LHCN-M2 (cell line): Measurements from ENCODE around the gene BAHCC1. TPM values are rescaled to one million over a fixed set of nuclear protein-coding genes. Genes with fewer than 3 reads are reported as not detected.

Source experiments
- DNase-seq: peaks from one replicate; pipeline ENCODE4 v3.0.0-alpha.2; 2012; ENCODE audit warnings: low read depth
- total RNA-seq: library from RNA; depleted of rRNA; stranded (reverse); fragments of >200 nt; gene quantifications from 2 replicates; pipeline ENCODE4 v1.2.3, GENCODE V29; 2014

BAHCC1 gene
- total RNA-seq, 1 experiment from 2014 or later, result 6.6 TPM

- DNase-seq, result no peak
Observed at GRCh38 chr17:81491761-81492160, 96.5 kb downstream of the BAHCC1 start.

DNA sequence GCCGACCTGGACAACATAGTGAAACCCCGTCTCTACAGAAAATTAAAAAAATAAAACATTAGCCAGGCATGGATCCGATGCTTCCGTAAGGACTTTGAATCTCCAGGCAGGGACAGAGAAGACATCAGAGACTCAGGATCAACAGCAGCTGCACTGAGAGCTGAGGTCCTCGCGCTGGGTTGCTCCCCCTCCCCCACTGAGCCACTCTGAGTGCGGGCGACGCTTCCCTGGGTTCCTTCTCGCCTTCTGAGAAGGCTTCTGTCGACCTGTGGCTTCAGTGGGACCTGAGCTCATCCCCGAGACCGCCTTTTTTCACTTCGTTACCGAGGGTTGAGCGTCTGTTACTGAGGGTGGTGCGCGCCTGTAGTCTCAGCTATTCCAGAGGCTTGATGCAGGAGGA lies 96.9 kb downstream of the BAHCC1 start:
- no peak for DNase-seq

GRCh38 chr17:81492706-81493105 lies 97.4 kb downstream of the BAHCC1 start:
- no peak for DNase-seq

GRCh38 chr17:81493198-81494038 lies 98.2 kb downstream of the BAHCC1 start:
- DNase-seq, result no peak

GRCh38 chr17:81494626-81495377 lies 99.5 kb downstream of the BAHCC1 start:
- DNase-seq, result peak; percentile 42

DNA sequence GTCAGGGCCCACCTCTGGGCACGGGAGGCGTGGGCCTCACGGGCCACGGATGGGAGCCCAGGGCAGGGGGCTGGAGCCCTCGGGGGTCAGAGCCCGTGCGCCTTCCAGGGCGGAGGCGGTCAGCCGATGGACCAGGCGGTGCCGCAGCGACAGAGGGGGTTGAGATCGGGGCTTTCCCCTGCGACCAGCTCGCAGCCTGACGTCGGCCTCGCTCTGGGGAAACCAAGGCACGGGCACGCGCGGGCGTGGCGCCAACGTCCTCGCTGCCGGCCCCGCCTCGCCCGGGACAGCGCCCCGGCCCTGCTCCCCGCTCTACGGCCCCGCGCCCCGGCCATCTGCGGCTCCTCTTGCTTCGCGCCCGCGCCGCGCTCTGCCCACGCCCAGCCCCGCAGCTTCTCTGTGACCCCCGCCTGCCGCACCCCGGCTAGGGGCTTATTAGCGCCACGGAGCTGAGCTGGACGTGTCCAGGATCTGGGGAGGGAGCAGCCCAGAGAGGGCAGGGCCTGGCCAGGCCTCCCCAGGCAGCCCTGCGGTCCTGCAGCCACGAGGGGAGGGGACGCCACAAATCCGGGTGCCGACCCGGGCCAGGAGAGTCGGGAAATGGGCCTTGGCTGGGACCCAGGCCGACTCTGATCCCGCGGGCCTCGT lies 103.8 kb downstream of the BAHCC1 start:
- no peak for DNase-seq

DNA sequence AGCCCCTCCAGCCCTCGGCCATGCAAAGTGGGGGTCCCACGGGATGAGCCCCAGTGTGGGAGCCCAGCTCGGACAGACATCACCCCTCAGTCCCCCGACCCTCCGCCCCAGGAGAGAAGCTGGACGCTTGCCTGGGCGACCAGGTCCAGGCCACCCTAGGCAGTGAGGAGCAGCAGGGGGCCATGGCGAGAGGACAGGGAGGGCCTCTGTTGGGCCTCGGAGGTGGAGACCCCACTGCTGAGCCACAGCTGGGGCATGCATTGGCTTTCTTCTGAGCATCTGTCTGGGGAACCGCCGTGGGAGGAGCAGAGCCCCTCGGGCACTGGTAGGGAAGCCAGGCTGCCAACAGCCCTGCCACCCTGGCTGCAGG lies 104.3 kb downstream of the BAHCC1 start:
- no peak for DNase-seq

DNA sequence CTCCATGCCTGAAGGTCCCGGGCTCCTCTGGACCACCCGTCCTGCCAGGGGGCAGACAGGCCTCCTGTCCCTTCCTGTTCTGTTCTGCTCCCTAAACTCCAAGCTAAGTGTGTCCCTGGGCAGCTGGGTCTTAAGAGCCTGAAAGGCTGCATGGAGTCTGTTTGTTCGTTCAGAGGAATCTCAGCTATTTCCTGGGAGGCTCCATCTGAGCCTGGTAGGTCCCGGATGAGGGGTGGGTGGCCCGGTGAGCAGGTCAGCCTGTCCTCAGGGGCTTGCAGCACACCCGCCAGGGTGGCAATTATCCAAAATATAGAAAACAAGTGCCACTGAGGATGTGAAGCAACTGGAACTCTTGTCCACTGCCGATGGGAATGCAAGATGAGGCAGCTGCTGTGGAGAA lies 104.8 kb downstream of the BAHCC1 start:
- no peak for DNase-seq

- no peak for DNase-seq
Observed at GRCh38 chr17:81502471-81503017, 107.3 kb downstream of the BAHCC1 start.

DNA sequence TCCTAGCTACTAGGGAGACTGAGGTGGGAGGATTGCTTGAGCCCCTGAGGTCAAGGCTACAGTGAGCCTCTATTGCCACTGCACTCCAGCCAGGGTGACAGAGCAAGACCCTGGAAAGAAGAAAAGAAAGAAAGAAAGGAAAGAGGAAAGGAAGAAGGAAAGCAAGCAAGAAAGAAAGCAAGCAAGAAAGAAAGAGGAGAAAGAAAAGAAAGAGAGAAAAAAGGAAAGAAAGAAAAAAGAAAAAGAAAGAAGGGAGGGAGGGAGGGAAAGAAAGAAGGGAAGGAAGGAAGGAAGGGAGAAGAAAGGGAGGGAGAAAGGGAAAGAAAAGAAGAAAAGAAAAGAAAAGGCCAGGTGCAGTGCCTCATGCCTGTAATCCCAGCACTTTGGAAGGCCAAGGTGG lies 108.4 kb downstream of the BAHCC1 start:
- no peak for DNase-seq

DNA sequence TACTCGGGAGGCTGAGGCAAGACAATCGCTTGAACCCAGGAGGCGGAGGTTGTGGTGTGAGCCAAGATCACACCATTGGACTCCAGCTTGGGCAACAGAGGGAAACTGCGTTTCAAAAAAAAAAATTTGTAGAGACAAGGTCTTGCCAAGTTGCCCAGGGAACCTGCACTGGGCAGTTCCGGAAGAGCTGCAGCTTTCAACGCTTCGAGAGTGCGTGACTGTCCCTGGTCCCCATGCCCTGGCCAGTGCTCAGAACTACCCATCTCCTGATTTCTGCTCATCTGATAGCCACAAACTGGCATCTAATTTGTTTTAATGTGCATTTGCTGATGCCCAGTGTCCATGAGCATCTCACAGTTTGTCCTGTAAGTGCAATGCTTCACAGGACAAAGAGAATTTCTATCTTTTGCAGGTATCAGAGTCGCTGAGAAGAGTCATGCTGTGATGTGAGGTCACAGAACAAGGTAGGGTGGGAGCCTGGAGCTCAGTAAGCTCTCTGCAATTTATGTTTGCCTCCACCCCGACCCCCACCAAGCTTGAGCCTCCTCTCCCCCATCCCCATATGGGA lies 113.5 kb downstream of the BAHCC1 start:
- DNase-seq, result peak; percentile 43

GRCh38 chr17:81509207-81509971 lies 114.1 kb downstream of the BAHCC1 start:
- no peak for DNase-seq

DNA sequence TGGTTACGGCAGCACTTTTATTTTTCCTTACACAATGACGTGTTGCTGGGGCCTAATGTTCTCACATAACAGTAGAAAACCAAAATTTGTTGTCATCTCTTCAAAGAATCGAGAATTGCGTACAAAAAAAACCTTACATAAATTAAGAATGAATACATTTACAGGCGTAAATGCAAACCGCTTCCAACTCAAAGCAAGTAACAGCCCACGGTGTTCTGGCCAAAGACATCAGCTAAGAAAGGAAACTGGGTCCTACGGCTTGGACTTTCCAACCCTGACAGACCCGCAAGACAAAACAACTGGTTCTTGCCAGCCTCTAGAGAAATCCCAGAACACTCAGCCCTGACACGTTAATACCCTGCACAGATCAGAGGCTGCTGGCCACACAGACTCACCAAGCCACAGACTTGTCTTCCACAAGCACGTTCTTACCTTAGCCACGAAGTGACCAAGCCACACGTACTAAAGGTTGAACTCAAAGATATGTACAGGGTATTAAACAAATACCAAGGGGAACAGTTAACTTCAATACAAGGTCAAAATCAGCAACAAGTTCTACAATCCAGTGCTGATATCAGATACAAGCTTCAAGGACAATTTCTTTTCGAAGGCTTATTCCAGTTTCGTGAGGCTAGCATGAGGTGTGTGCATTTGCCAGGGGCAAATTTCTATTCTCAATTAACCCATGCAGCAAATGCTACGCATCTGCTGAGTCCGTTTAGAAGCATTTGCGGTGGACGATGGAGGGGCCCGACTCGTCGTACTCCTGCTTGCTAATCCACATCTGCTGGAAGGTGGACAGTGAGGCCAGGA lies 114.9 kb downstream of the BAHCC1 start:
- peak; percentile 32 for DNase-seq

GRCh38 chr17:81510785-81511553 lies 115.7 kb downstream of the BAHCC1 start:
- peak; percentile 31 for DNase-seq

GRCh38 chr17:81511554-81511803 lies 116.2 kb downstream of the BAHCC1 start:
- no peak for DNase-seq

DNA sequence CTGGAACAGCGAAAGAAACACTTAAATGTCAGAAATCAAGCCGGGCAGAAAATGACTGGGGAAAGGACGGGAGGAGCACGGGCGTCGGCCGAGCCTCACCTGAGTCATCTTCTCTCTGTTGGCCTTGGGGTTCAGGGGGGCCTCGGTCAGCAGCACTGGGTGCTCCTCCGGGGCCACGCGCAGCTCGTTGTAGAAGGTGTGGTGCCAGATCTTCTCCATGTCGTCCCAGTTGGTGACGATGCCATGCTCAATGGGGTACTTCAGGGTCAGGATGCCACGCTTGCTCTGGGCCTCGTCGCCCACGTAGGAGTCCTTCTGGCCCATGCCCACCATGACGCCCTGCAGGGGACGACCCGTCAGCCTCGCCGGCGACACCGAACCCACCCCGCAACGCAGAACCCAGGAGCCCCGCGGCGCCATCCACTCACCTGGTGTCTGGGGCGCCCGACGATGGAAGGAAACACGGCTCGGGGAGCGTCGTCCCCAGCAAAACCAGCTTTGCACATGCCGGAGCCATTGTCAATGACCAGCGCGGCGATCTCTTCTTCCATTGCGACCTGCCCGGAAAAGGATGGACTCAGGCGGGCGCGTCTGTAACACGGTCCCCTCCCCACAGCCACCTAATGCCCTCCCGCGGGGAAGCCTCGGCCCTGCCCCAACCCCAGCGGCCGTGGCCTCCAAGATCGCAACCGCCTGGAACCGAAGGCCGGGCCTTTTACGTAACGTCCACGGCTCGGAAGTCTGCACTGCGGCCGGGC lies 116.7 kb downstream of the BAHCC1 start:
- peak; percentile 32 for DNase-seq

DNA sequence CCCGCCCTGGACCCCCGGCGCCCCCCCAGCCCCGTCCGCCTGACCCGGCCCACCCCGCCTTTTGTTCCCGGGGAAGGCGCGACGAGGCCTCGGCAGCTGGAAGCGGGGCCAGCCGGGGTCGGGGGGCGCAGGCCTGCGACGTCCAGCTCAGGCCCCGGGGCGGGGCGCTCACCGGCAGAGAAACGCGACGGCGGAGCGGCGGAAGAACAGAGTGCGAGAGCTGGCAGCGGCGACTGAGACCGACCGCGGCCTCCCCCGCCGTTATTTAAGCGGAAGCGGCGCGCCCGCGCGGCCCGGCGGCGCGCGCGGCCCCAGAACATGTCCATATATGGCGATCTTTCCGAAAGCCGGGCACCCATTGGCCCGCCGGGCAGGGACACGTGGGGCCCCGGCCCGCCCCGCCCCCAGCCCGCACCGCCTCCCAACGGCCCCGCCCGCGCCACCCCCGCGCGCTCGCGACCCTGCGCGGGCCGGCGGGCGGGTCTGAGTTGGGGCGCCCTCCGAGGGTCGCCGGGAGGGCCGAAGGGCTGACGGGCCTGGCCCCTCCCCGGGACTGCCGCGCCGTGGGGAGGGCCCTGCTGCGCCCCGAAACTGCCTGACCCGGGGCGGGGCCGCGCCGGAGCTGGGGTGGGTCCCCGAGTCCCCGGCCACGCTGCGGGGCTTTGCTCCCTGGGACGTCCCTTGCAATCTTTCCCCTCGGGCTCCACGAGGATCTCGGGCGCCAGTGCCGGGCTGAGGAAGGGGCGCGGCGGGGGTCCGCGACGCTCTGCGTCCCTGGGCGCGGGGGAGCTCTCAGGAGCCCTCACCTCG lies 117.5 kb downstream of the BAHCC1 start, which contains the start of gene ACTG1:
Gene ACTG1 (minus strand): TSS at position 238 of the 810 bp plus-strand sequence. CDS start 445 bp downstream, outside the sequence.
- peak; percentile 92 for DNase-seq

GRCh38 chr17:81513372-81513752 lies 118.1 kb downstream of the BAHCC1 start:
- peak; percentile 70 for DNase-seq
